ENCODE measurements around the gene AMDHD1. TPM values are rescaled to one million over a fixed set of nuclear protein-coding genes. Genes with fewer than 3 reads are reported as not detected.

Gene AMDHD1
- total and polyA plus RNA-seq, 2 of the 4 experiments (the other 2 are of a cell fraction) = under 0.01 TPM; not detected in 1

DNA sequence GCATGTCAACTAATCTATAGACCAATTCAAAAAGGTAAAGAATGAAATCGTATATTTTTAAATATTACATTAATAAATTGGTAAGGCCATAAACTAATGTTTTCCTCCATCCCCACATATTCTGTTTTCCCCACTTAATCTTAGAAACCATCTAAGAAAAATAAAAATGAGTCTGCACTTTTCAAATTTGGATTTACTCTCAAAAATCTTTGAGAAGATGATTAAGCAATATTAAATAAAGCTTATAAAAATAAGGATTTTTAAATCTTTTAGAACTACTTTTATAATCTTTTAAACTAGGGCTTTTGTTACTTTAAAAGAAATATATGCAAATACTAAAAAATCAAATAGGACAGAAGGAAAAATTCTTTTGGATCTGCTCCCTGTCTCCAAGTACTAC lies 63.6 kb downstream of the AMDHD1 start:
- intact Hi-C loops (cut with micrococcal nuclease) (no loop called here), dilution Hi-C loops (cut with HindIII; ENCODE audit: low sequenced_read_pairs, unreplicated experiment) (no loop called here), in situ Hi-C loops (cut with MboI; ENCODE audit: low sequenced_read_pairs) (no loop called here)
- ATAC-seq (ENCODE audit: low read depth) = no peak
- H2AK9ac ChIP-seq (replicated peaks; ENCODE audit: low read depth, low read length, poor library complexity) = no peak overlapping the region
- H3K23ac ChIP-seq (ENCODE audit: low read depth, low read length) = no peak overlapping the region
- H4K91ac ChIP-seq (ENCODE audit: insufficient read depth, low read depth, low read length) = no peak overlapping the region
- H2BK15ac ChIP-seq (ENCODE audit: low read depth, low read length) = no peak overlapping the region
- WGBS, 2 experiments (ENCODE audit: extremely low coverage in 2 of 2, insufficient read length in 1 of 2) = no CpG with 5 or more reads among the region's 1 CpG
- no peaks in the 10 kb centered on the region for H3K4me1 ChIP-seq (ENCODE audit: control insufficient read depth, insufficient read depth, low read length)
- no peak overlapping the region for H3K14ac ChIP-seq (replicated peaks; ENCODE audit: low read depth, low read length)
- CTCF ChIA-PET = no interaction called here
- no peak overlapping the region for H3K4me3 ChIP-seq (ENCODE audit: insufficient read depth, low read depth, low read length)
- no peak for TF ChIP-seq CHD1 (IDR thresholded peaks at IDR 0.05; ENCODE audit: low read depth, low read length)
- TF ChIP-seq CEBPB (IDR thresholded peaks at IDR 0.05; ENCODE audit: low read depth, low read length) = no peak
- TF ChIP-seq RFX5 (IDR thresholded peaks at IDR 0.05; ENCODE audit: low read depth, low read length) = no peak
- no peak for TF ChIP-seq MXI1 (IDR thresholded peaks at IDR 0.05; ENCODE audit: borderline replicate concordance, low read depth, low read length)
- TF ChIP-seq, protein P1, sequence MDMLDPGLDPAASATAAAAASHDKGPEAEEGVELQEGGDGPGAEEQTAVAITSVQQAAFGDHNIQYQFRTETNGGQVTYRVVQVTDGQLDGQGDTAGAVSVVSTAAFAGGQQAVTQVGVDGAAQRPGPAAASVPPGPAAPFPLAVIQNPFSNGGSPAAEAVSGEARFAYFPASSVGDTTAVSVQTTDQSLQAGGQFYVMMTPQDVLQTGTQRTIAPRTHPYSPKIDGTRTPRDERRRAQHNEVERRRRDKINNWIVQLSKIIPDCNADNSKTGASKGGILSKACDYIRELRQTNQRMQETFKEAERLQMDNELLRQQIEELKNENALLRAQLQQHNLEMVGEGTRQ (IDR thresholded peaks at IDR 0.05; ENCODE audit: low read depth, low read length) = no peak
- TF ChIP-seq POLR2A (IDR thresholded peaks at IDR 0.05; ENCODE audit: low read depth, low read length) = no peak
- TF ChIP-seq RCOR1 (IDR thresholded peaks at IDR 0.05; ENCODE audit: insufficient replicate concordance, low read length) = no peak
- no peak for TF ChIP-seq MAZ (IDR thresholded peaks at IDR 0.05; ENCODE audit: borderline replicate concordance, low read depth, low read length)
- no peak for TF ChIP-seq FOS (IDR thresholded peaks at IDR 0.05; ENCODE audit: low read depth, low read length)
- no peak for TF ChIP-seq BHLHE40 (IDR thresholded peaks at IDR 0.05; ENCODE audit: low read depth, low read length)
- no peak for TF ChIP-seq MAFK (IDR thresholded peaks at IDR 0.05; ENCODE audit: low read depth, low read length)
- TF ChIP-seq, protein P2, sequence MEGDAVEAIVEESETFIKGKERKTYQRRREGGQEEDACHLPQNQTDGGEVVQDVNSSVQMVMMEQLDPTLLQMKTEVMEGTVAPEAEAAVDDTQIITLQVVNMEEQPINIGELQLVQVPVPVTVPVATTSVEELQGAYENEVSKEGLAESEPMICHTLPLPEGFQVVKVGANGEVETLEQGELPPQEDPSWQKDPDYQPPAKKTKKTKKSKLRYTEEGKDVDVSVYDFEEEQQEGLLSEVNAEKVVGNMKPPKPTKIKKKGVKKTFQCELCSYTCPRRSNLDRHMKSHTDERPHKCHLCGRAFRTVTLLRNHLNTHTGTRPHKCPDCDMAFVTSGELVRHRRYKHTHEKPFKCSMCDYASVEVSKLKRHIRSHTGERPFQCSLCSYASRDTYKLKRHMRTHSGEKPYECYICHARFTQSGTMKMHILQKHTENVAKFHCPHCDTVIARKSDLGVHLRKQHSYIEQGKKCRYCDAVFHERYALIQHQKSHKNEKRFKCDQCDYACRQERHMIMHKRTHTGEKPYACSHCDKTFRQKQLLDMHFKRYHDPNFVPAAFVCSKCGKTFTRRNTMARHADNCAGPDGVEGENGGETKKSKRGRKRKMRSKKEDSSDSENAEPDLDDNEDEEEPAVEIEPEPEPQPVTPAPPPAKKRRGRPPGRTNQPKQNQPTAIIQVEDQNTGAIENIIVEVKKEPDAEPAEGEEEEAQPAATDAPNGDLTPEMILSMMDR (conservative IDR thresholded peaks at IDR 0.05; ENCODE audit: low read depth, low read length) = no peak
- H3K56ac ChIP-seq (ENCODE audit: extremely low read depth, insufficient read depth, low read length) = no peak overlapping the region
- H2AK5ac ChIP-seq (ENCODE audit: low read depth, low read length) = no peak overlapping the region
- no peaks in the 10 kb centered on the region for H3K9me3 ChIP-seq (ENCODE audit: control insufficient read depth, insufficient read depth, low read length)
- no peak overlapping the region for H3K4me2 ChIP-seq (ENCODE audit: low read depth, low read length)
- BruUV-seq (replicated peaks) = no TSS peak
- no peaks in the 10 kb centered on the region for H3K27me3 ChIP-seq (ENCODE audit: control insufficient read depth, insufficient read depth, low read length)
- H4K8ac ChIP-seq (ENCODE audit: low read depth in 2 of 2, low read length in 2 of 2) = no peak overlapping the region
- H2AFZ ChIP-seq (replicated peaks; ENCODE audit: low read length, poor library complexity) = no peak overlapping the region
- H3K4ac ChIP-seq (ENCODE audit: low read depth, low read length) = no peak overlapping the region
- no peak for DNase-seq
- no peak overlapping the region for H2BK120ac ChIP-seq (ENCODE audit: low read depth, low read length)
- no peak overlapping the region for H3K27ac ChIP-seq (ENCODE audit: insufficient read depth, low read length)
- H3K18ac ChIP-seq (ENCODE audit: low read depth, low read length) = no peak overlapping the region
- no peaks in the 10 kb centered on the region for H3K79me1 ChIP-seq (ENCODE audit: low read depth in 1 of 2, low read length in 2 of 2)
- no peak overlapping the region for H2BK20ac ChIP-seq (ENCODE audit: low read depth, low read length)
- no peak overlapping the region for H4K5ac ChIP-seq (ENCODE audit: low read depth, low read length)
- no peak overlapping the region for H3K9ac ChIP-seq (ENCODE audit: low read depth, low read length)
- H3K9me1 ChIP-seq (ENCODE audit: insufficient read depth, low read length) = no peaks in the 10 kb centered on the region
- peaks cover 17% of the 10 kb centered on the region for H3K36me3 ChIP-seq (ENCODE audit: control insufficient read depth, insufficient read depth, low read length)
- no peaks in the 10 kb centered on the region for H4K20me1 ChIP-seq (ENCODE audit: insufficient read depth, low read length)
- H2BK5ac ChIP-seq (ENCODE audit: low read depth, low read length, poor library complexity, severe bottlenecking) = no peak overlapping the region
- POLR2A ChIA-PET (ENCODE audit: unreplicated experiment) = no interaction called here
